Astrocyte (in vitro differentiated cells and primary cell): ENCODE measurements around the gene MEGF11. TPM values are rescaled to one million over a fixed set of nuclear protein-coding genes. Genes with fewer than 3 reads are reported as not detected.

Source experiments
- DNase-seq: peaks from one replicate; pipeline ENCODE4 v3.0.0-alpha.2; 2010; ENCODE audit warnings: low read depth
- FAIRE-seq: peaks from 2 replicates; lab custom pipeline; 2011; peaks lifted over from hg19 to GRCh38; lab: Jason Lieb, UNC
- H2AFZ ChIP-seq: 2 replicates; pipeline ENCODE4 v1.6.0; 2012; ENCODE audit warnings: low read depth, low read length, inconsistent platforms
- H3K27ac ChIP-seq: 2 replicates; pipeline ENCODE4 v1.5.1; 2011; ENCODE audit warnings: low read depth, low read length, inconsistent platforms
- H3K27me3 ChIP-seq: 2 replicates; pipeline ENCODE4 v1.6.0; 2011; ENCODE audit warnings: low read length, inconsistent platforms; ENCODE audit not compliant: insufficient read depth
- H3K36me3 ChIP-seq: 2 replicates; pipeline ENCODE4 v1.5.1; 2011; ENCODE audit warnings: low read length, inconsistent platforms; ENCODE audit not compliant: insufficient read depth
- H3K4me1 ChIP-seq: 2 replicates; pipeline ENCODE4 v1.5.1; 2011; ENCODE audit warnings: low read length, inconsistent platforms; ENCODE audit not compliant: insufficient read depth
- H3K4me2 ChIP-seq: 2 replicates; pipeline ENCODE4 v1.6.0; 2012; ENCODE audit warnings: low read length, inconsistent platforms
- H3K4me3 ChIP-seq: 2 replicates; pipeline ENCODE4 v1.5.1; 2011; ENCODE audit warnings: low read depth, mild to moderate bottlenecking, low read length, inconsistent platforms; ENCODE audit not compliant: insufficient read depth
- H3K79me2 ChIP-seq: 2 replicates; pipeline ENCODE4 v1.6.0; 2012; ENCODE audit warnings: mild to moderate bottlenecking, low read length, inconsistent platforms; ENCODE audit not compliant: insufficient read depth
- H3K9ac ChIP-seq: 2 replicates; pipeline ENCODE4 v1.6.0; 2012; ENCODE audit warnings: mild to moderate bottlenecking, low read length, inconsistent platforms
- H3K9me3 ChIP-seq: 2 replicates; pipeline ENCODE4 v1.5.1; 2012; ENCODE audit warnings: low read depth, mild to moderate bottlenecking, low read length, inconsistent platforms; ENCODE audit not compliant: insufficient read depth
- H4K20me1 ChIP-seq: 2 replicates; pipeline ENCODE4 v1.6.0; 2012; ENCODE audit warnings: low read length, inconsistent platforms; ENCODE audit not compliant: insufficient read depth
- H3K27ac Mint-ChIP-seq: one replicate; pipeline ENCODE4 v1.8.0; 2021; ENCODE audit warnings: mild to moderate bottlenecking, mixed read lengths; ENCODE audit not compliant: unreplicated experiment
- H3K27me3 Mint-ChIP-seq: one replicate; pipeline ENCODE4 v1.8.0; 2021; ENCODE audit warnings: low read depth, mixed read lengths; ENCODE audit not compliant: unreplicated experiment
- H3K36me3 Mint-ChIP-seq: one replicate; pipeline ENCODE4 v1.8.0; 2021; ENCODE audit warnings: low read depth, mixed read lengths; ENCODE audit not compliant: unreplicated experiment
- H3K4me1 Mint-ChIP-seq: one replicate; pipeline ENCODE4 v1.8.0; 2021; ENCODE audit warnings: low read depth, mixed read lengths; ENCODE audit not compliant: unreplicated experiment
- H3K4me3 Mint-ChIP-seq: one replicate; pipeline ENCODE4 v1.8.0; 2021; ENCODE audit warnings: mild to moderate bottlenecking, moderate library complexity, mixed read lengths; ENCODE audit not compliant: unreplicated experiment
- H3K9me3 Mint-ChIP-seq: one replicate; pipeline ENCODE4 v1.8.0; 2021; ENCODE audit warnings: mild to moderate bottlenecking, mixed read lengths; ENCODE audit not compliant: unreplicated experiment
- CTCF ChIP-seq: IDR thresholded peaks from 2 replicates; pipeline ENCODE4 v1.5.1; 2011; ENCODE audit warnings: low read depth, mild to moderate bottlenecking, inconsistent platforms, low read length, moderate library complexity; ENCODE audit not compliant: insufficient read depth
- EZH2 ChIP-seq: IDR thresholded peaks from 2 replicates; pipeline ENCODE4 v1.6.1; 2012; ENCODE audit warnings: mild to moderate bottlenecking, low read length, inconsistent platforms; ENCODE audit not compliant: insufficient read depth
- total RNA-seq: library from RNA; stranded (reverse); gene quantifications from 2 replicates; pipeline ENCODE4 v1.2.1, GENCODE V29; 2021

Gene MEGF11
- total RNA-seq, 1 donor from 2014 or later, result 0.16 TPM

GRCh38 chr15:66051833-66052232, 201.7 kb downstream of the MEGF11 start:
- DNase-seq (no peak), FAIRE-seq (no peak)
- Histone ChIP-seq H3K79me2 (no peaks in the 10 kb centered on the region), H3K9ac (no peak overlapping the region), H4K20me1 (no peaks in the 10 kb centered on the region), H2AFZ (no peak overlapping the region), H3K4me2 (no peak overlapping the region), H3K4me1 (no peaks in the 10 kb centered on the region), H3K4me3 (no peak overlapping the region), H3K27me3 (peaks cover 16% of the 10 kb centered on the region), H3K27ac (no peak overlapping the region), H3K9me3 (no peaks in the 10 kb centered on the region), H3K36me3 (no peaks in the 10 kb centered on the region)
- no peak for TF ChIP-seq CTCF
- TF ChIP-seq EZH2, result no peak
- Mint-ChIP-seq H3K4me3 (no peak overlapping the region), H3K27ac (no peak overlapping the region), H3K27me3 (peaks cover 57% of the 10 kb centered on the region), H3K36me3 (no peaks in the 10 kb centered on the region), H3K9me3 (no peaks in the 10 kb centered on the region), H3K4me1 (no peaks in the 10 kb centered on the region)

GRCh38 chr15:66050264-66050663, 203.3 kb downstream of the MEGF11 start:
- H3K36me3 Mint-ChIP-seq, result no peaks in the 10 kb centered on the region
- Histone ChIP-seq H3K36me3 (no peaks in the 10 kb centered on the region), H3K79me2 (no peaks in the 10 kb centered on the region), H3K4me2 (no peak overlapping the region), H4K20me1 (no peaks in the 10 kb centered on the region), H3K9ac (no peak overlapping the region), H3K27me3 (peaks cover 20% of the 10 kb centered on the region), H3K4me3 (no peak overlapping the region), H3K9me3 (no peaks in the 10 kb centered on the region), H2AFZ (no peak overlapping the region), H3K4me1 (no peaks in the 10 kb centered on the region), H3K27ac (no peak overlapping the region)
- DNase-seq, result no peak
- TF ChIP-seq CTCF (no peak), EZH2 (no peak)
- no peak overlapping the region for H3K27ac Mint-ChIP-seq
- peaks cover 59% of the 10 kb centered on the region for H3K27me3 Mint-ChIP-seq
- H3K4me3 Mint-ChIP-seq, result no peak overlapping the region
- peaks cover 2% of the 10 kb centered on the region for H3K9me3 Mint-ChIP-seq
- no peaks in the 10 kb centered on the region for H3K4me1 Mint-ChIP-seq
- no peak for FAIRE-seq

- Histone ChIP-seq H3K4me1 (no peaks in the 10 kb centered on the region), H3K27ac (no peak overlapping the region), H3K4me3 (no peak overlapping the region), H3K4me2 (no peak overlapping the region), H3K9me3 (no peaks in the 10 kb centered on the region), H3K27me3 (peaks cover 18% of the 10 kb centered on the region), H3K36me3 (no peaks in the 10 kb centered on the region), H4K20me1 (no peaks in the 10 kb centered on the region), H3K79me2 (no peaks in the 10 kb centered on the region), H2AFZ (no peak overlapping the region), H3K9ac (no peak overlapping the region)
- FAIRE-seq (no peak), DNase-seq (no peak)
- H3K9me3 Mint-ChIP-seq, result peaks cover 3% of the 10 kb centered on the region
- peaks cover 56% of the 10 kb centered on the region for H3K27me3 Mint-ChIP-seq
- no peaks in the 10 kb centered on the region for H3K4me1 Mint-ChIP-seq
- H3K36me3 Mint-ChIP-seq, result no peaks in the 10 kb centered on the region
- TF ChIP-seq EZH2, result no peak
- no peak for TF ChIP-seq CTCF
- no peak overlapping the region for H3K4me3 Mint-ChIP-seq
- H3K27ac Mint-ChIP-seq, result no peak overlapping the region
Observed at GRCh38 chr15:66049353-66049752, 204.2 kb downstream of the MEGF11 start.
